HCT116 (cell line): ENCODE measurements around the gene KBTBD3.

Experiments used
- CBX3 ChIP-seq: IDR thresholded peaks from 2 replicates; pipeline ENCODE4 v1.6.1; 2012; ENCODE audit warnings: low read depth
- EGR1 ChIP-seq: IDR thresholded peaks from 2 replicates; pipeline ENCODE4 v1.6.1; 2012; ENCODE audit warnings: low read depth
- EZH2 ChIP-seq: fragments of 200-600 bp; sonication (generic); IDR thresholded peaks from 2 replicates; pipeline ENCODE4 v1.6.1; 2017; ENCODE audit warnings: antibody characterized with exemption, mixed run types
- POLR2AphosphoS5 ChIP-seq: IDR thresholded peaks from 2 replicates; pipeline ENCODE4 v1.6.1; 2011; ENCODE audit warnings: mild to moderate bottlenecking, low read depth, low read length, moderate library complexity

DNA sequence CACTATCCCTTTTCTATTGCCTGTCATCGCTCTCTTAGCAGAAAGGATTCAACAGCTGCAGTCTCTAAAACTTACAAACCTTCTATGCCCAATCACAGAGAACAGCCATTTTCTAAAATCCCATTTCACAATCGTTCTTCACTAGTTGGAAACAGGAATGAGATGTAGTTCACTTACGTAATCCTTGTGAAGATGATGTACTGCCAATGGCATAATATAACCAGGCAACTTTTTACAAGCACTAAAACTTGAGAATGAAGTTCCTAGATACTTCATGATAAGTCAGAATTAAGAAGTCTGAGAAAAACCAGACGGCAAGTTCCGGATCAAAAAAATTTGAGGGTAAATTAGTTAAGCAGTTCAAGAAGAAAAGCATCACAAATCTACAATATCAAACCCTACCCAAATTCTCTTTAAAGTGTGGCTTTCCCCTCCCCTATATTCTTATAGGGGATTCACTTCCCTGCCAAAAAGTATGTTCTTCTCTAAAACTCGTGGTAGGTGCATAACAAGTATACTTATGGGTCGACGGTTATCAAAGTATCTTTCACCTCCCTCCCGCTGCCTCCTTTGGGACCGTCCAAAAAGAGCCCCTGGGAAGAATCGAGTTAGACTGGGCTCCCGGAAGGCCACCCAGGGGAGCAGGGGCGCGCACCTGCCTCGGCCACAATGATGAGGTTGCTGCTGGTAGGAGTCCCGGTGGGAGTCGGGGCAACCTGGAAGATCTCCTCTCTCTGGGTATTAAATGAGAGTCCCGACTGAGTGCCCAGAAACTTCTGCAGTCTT is 55.8 kb downstream of the KBTBD3 start:
- no peak for TF ChIP-seq EZH2
- TF ChIP-seq CBX3: no peak
- no peak for TF ChIP-seq EGR1
- no peak for TF ChIP-seq POLR2AphosphoS5
